ENCODE data around the gene PRDM7.

PRDM7 gene

DNA sequence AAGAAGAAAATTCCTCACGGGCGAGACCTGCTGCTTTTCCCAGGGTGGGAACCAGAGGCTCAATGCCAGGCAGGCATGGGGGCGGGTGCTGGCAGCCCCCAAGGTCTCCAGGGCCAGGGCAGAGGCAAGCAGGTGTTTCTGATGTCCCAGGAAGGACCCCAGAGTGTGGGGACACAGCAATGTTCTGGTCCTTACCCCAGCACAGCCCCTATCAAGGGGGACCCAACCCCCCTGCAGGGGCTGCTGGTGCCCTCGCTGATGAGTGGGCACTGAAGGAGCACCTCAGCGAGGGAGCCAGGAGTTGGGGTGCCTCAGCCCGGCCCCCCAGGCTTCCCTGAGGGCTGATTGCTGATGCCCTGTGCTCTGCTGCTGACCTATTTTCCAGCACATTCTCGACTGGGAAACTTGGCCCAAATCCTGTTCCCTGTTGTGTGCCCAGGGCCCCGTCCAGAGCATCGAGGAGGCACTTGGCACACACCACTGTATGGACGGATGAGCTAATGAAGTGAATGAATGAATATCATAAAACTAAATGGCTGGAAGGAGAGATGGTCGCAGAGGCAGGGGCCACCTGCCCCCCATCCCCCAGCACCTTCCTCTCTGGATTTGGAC, 60.7 kb downstream of the PRDM7 start:
- no peak for TF ChIP-seq CTCF (IDR thresholded peaks at IDR 0.05; ENCODE audit: low read depth, low read length)
- peaks cover 1% of the 10 kb centered on the region; the same call in 1 of the 2 replicates for H3K36me3 ChIP-seq
- no peak overlapping the region for H3K4me3 ChIP-seq (ENCODE audit: low read depth, low read length)
- no peaks in the 10 kb centered on the region for H3K27me3 ChIP-seq
- peaks cover 12% of the 10 kb centered on the region for H3K4me1 ChIP-seq
- no peak for DNase-seq
- H3K9me3 ChIP-seq, result no peaks in the 10 kb centered on the region; the same call in 1 of the 2 replicates

DNA sequence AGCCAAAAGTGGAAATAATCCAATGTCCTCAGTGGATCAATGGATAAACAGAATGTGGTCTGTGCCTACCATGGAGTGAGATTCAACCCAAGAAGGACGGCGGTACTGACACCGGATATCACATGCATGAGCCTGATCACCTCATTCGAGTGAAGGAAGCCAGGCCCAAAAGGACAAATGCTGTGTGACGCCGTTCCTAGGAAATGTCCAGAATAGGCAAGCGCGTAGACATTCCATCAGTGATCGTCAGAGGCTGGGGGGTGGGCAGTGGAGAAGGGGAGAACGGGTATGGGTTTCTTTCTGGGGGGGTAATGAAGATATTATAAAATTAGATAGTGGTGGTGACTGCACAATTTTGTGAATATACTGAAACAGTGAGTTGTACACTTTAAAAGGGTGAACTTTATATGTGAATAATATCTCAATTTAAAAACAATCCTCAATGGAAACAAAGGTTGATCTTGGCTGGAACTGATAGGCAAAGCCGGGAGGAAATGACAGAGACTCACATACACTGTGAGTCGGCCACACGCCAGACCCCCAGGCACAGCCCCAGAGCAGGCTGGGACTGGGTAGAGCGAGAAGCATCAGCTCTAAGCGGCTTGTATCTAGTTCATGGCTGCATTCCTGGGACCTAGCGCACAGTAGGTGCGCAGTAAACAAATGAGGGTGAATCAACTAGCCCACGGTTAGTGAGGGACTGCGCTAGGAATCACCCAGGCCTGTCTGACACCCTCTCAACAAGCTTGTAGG, 61.4 kb downstream of the PRDM7 start:
- no peak for DNase-seq
- H3K9me3 ChIP-seq, result no peaks in the 10 kb centered on the region; the same call in 1 of the 2 replicates
- no peaks in the 10 kb centered on the region for H3K27me3 ChIP-seq
- no peak for TF ChIP-seq CTCF (IDR thresholded peaks at IDR 0.05; ENCODE audit: low read depth, low read length)
- H3K4me3 ChIP-seq (ENCODE audit: low read depth, low read length), result no peak overlapping the region
- H3K4me1 ChIP-seq, result peaks cover 12% of the 10 kb centered on the region
- peaks cover 4% of the 10 kb centered on the region; the same call in 1 of the 2 replicates for H3K36me3 ChIP-seq

DNA sequence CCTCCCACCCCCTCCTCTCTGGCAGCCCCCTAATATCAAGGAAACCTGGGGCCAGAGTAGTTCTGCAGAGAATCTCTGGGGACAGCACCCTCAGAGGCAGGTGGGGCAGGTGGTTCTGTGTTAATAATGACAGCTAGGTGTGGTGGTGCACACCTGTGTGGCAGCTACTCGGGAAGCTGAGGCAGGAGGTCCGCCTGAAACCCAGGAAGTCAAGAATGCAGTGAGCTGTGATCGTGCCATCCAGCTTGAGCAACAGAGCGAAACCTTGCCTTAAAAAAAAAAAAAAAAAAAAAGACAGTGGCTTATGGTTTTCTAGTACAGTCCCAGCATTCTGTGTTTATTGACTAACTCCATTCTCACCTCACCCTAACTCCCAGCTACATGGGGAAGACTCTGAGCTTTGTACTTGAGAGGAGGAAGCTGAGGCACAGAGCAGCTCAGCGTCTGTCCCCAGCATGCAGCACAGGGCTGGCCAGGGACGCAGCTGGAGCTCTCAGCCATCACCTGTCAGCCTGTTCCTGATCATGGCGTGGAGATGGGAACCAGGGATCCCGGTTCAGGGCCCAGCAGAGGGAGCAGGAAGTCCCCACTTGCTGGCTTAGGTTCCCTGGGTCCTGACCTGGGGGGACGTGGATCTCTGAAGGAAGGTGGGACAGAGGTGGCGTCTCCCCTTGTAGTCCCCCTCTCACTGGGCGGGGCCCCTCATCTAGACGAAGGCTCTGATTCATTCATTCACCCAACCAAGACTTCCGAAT, 64.0 kb downstream of the PRDM7 start:
- DNase-seq, result no peak
- Histone ChIP-seq H3K4me1 (peaks cover 10% of the 10 kb centered on the region), H3K36me3 (peaks cover 4% of the 10 kb centered on the region; the same call in 1 of the 2 replicates), H3K9me3 (no peaks in the 10 kb centered on the region; the same call in 1 of the 2 replicates), H3K4me3 (ENCODE audit: low read depth, low read length) (no peak overlapping the region), H3K27me3 (no peaks in the 10 kb centered on the region)
- no peak for TF ChIP-seq CTCF (IDR thresholded peaks at IDR 0.05; ENCODE audit: low read depth, low read length)

- no peak for DNase-seq
- no peak overlapping the region for H3K4me3 ChIP-seq (ENCODE audit: low read depth, low read length)
- peaks cover 10% of the 10 kb centered on the region for H3K4me1 ChIP-seq
- H3K9me3 ChIP-seq, result no peaks in the 10 kb centered on the region; the same call in 1 of the 2 replicates
- H3K27me3 ChIP-seq, result no peaks in the 10 kb centered on the region
- no peak for TF ChIP-seq CTCF (IDR thresholded peaks at IDR 0.05; ENCODE audit: low read depth, low read length)
- H3K36me3 ChIP-seq, result peaks cover 4% of the 10 kb centered on the region; the same call in 1 of the 2 replicates
Measured at GRCh38 chr16:90011908-90012501, 65.1 kb downstream of the PRDM7 start.

DNA sequence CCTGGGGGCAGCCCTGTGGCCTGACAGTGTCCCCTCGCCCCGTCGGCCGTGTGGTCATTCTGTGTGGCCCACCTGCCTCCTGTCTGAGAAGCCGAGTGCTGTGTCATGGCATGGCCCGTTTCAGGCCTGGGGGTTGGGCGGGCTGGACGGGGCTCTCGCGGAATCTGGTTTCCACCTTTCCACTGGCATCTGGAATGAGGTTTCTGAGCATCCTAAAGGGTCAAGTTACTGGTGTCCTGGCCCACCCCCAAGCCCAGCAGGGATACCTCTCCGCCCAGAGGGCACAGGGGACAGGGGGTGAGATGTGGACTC, 65.7 kb downstream of the PRDM7 start:
- no peak for TF ChIP-seq CTCF (IDR thresholded peaks at IDR 0.05; ENCODE audit: low read depth, low read length)
- no peak overlapping the region for H3K4me3 ChIP-seq (ENCODE audit: low read depth, low read length)
- H3K27me3 ChIP-seq, result no peaks in the 10 kb centered on the region
- peaks cover 10% of the 10 kb centered on the region for H3K4me1 ChIP-seq
- no peak for DNase-seq
- H3K9me3 ChIP-seq, result no peaks in the 10 kb centered on the region; the same call in 1 of the 2 replicates
- peaks cover 4% of the 10 kb centered on the region; the same call in 1 of the 2 replicates for H3K36me3 ChIP-seq
